Mucosa of descending colon (tissue), 3 donors: ENCODE data around the gene RPP25L. TPM values are rescaled to one million over a fixed set of nuclear protein-coding genes. Genes with fewer than 3 reads are reported as not detected.

Experiments used
- ATAC-seq: fragments of 200-7000 bp; cut with Tn5 transposase; one replicate; pipeline ENCODE4 v1.9.1; 2020; ENCODE audit warnings: mild to moderate bottlenecking, moderate library complexity
- DNase-seq, 3 donors: peaks; one replicate each; pipeline ENCODE4 v3.0.0-alpha.2; 2020
- H3K36me3 ChIP-seq: fragments of 200-600 bp; one replicate; pipeline ENCODE4 v1.8.0; 2021; ENCODE audit warnings: low read depth, mild to moderate bottlenecking
- H3K4me1 ChIP-seq: fragments of 200-600 bp; one replicate; pipeline ENCODE4 v1.8.0; 2021; ENCODE audit warnings: low read depth, mild to moderate bottlenecking
- H3K4me3 ChIP-seq: fragments of 200-600 bp; one replicate; pipeline ENCODE4 v1.8.0; 2021; ENCODE audit warnings: mild to moderate bottlenecking
- H3K9me3 ChIP-seq: fragments of 200-600 bp; one replicate; pipeline ENCODE4 v1.8.0; 2021; ENCODE audit warnings: mild to moderate bottlenecking
- intact Hi-C, 2 donors: fragments of 100-400 bp; cut with DNase I in 1 of 2; cut with micrococcal nuclease in 1 of 2; formaldehyde crosslinking; loops; one replicate each; pipeline versions ENCODE4 v1.11.0 to v1.11.1; 2022; cut with DNase I, micrococcal nuclease
- total RNA-seq, 3 donors: library from RNA; stranded (reverse); fragmentation: NEBNext Ultra II Directional in 2 of 3; extraction: Animal tissue kit (Norgen Biotek cat#: 25700) in 2 of 3; gene quantifications; one replicate each; pipeline versions ENCODE4 v1.2.1 to v1.2.4, GENCODE V29; 2021 to 2023
- TF ChIP-seq, protein P1 (sequence below): fragments of 200-600 bp; IDR thresholded peaks from one replicate; pipeline ENCODE4 v1.8.0; 2022; ENCODE audit warnings: antibody characterized with exemption, mild to moderate bottlenecking
- donor health status: DM: no; HTN: no; CAD: no; lungs with moderate emphysema.
- donor health status: DM: no; HTN: no; CAD: no.
- donor health status: DM: no; HTN: yes; CAD: no.

Gene RPP25L
- total RNA-seq, 3 donors from 2014 or later: 29.4 to 47.2 (median 39.4) TPM

DNA sequence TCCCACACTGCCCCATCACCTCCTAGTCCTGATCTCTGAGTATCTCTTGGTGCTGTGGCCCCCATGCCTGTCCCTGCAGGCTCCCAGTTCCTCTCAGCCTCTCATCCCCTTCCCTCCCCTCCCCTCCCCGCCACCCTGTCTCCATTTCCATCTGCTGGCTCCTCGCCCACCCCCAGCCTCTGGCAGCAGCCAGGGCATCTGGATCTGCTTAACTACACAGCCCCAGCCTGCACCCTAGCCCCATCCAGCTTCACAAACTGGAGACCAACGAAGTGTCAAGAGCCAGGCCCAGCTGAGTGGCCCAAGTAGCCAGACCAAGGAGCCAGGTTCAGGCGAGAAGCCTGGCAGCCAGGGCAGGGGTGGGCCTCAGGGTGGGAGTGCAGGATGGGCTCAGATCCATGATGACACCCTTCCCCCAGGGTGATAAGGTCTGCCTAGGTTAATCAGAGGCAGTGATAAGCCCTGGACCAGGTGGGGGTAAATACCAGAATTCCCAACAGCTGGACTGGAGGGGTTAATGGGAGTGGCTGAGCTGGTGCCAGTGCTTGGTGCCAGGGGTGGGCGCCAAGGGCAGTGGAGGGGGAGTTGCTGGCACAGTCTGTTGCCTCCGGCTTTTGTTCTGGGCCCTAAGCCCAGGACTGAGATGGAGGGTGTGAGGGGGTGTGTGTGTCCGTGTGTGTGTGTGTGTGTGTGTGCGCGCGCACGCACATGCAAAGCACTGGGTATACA, 42.6 kb upstream of the RPP25L start:
- Histone ChIP-seq H3K4me1 (peaks cover 18% of the 10 kb centered on the region), H3K36me3 (no peaks in the 10 kb centered on the region), H3K4me3 (no peak overlapping the region), H3K9me3 (no peaks in the 10 kb centered on the region)
- ATAC-seq (no peak), DNase-seq (peak in 1 of 3 donors; percentile 50)
- intact Hi-C loops: no loop called here
- TF ChIP-seq, protein P1, sequence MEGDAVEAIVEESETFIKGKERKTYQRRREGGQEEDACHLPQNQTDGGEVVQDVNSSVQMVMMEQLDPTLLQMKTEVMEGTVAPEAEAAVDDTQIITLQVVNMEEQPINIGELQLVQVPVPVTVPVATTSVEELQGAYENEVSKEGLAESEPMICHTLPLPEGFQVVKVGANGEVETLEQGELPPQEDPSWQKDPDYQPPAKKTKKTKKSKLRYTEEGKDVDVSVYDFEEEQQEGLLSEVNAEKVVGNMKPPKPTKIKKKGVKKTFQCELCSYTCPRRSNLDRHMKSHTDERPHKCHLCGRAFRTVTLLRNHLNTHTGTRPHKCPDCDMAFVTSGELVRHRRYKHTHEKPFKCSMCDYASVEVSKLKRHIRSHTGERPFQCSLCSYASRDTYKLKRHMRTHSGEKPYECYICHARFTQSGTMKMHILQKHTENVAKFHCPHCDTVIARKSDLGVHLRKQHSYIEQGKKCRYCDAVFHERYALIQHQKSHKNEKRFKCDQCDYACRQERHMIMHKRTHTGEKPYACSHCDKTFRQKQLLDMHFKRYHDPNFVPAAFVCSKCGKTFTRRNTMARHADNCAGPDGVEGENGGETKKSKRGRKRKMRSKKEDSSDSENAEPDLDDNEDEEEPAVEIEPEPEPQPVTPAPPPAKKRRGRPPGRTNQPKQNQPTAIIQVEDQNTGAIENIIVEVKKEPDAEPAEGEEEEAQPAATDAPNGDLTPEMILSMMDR: no peak

DNA sequence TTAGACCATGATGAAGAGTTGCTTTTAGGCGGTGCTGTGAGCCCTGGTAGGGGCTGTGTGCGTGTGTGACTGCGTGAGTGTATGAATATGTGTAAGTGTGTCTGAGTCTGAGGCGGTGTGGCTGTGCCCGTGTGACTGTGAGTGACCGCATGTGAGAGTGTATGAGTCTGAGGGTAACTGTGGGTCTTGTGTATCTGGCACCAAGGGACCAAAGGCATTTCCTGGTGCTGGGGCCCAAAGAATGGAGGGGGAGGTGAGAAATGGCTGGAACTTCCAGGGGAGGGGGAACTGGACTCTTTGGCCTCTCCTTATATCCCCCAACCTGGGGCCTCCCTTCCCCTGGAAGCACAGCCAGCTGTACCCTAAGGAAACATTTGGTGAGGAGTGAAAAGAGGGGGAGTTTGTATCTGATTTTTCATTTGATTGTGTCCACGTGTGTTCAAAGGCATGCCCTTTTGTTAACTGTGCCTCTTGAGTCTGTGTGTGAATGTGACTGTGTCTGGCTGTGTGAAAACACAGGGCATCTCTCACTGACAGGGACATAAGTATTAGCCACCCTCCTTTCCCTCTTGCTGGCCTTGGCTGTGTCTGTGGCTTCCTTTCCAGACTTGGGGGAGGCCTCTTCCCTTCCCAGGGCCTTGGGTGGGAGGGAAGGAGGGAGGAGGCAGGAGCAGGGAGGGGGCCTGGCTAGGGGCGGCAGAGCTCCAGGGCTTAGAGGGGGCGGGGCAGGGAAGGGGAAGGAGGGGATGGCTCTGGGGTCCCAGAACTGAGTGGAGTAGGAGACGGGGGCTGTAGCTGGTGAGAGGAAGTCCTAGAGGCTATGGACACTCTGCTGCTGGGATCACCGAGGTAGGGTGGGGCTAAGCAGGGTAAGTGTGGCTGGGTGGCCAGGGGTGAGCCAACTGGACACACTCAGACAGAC, 41.5 kb upstream of the RPP25L start:
- Histone ChIP-seq H3K36me3 (no peaks in the 10 kb centered on the region), H3K4me1 (peaks cover 17% of the 10 kb centered on the region), H3K9me3 (no peaks in the 10 kb centered on the region), H3K4me3 (no peak overlapping the region)
- TF ChIP-seq, protein P1: no peak
- intact Hi-C loops: no loop called here
- ATAC-seq (no peak), DNase-seq (peak in 1 of 3 donors; percentile 36)

DNA sequence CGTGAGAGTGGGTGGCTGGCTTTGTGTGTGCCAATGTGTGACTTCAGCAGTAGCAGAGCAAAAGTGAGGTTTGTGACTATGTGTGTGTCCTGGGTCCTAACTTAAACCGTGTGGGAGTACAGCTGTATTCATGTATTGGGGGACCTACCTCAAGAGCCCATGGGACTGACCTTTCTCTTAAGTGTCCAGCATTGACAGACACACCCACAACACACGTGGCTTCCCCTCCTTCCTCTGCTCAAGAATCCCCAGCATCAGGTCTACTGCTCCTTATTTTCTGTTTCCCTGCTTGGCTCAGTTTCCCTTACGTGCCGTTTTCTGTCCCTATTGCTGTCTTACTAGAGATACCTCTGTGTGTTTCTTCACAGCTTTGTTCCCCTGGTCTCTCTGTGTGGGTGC, 40.7 kb upstream of the RPP25L start:
- DNase-seq (no peak), ATAC-seq (no peak)
- TF ChIP-seq, protein P1: no peak
- H3K4me3 ChIP-seq: no peak overlapping the region
- no peaks in the 10 kb centered on the region for H3K9me3 ChIP-seq
- intact Hi-C loops: no loop called here
- peaks cover 25% of the 10 kb centered on the region for H3K4me1 ChIP-seq
- H3K36me3 ChIP-seq: no peaks in the 10 kb centered on the region

DNA sequence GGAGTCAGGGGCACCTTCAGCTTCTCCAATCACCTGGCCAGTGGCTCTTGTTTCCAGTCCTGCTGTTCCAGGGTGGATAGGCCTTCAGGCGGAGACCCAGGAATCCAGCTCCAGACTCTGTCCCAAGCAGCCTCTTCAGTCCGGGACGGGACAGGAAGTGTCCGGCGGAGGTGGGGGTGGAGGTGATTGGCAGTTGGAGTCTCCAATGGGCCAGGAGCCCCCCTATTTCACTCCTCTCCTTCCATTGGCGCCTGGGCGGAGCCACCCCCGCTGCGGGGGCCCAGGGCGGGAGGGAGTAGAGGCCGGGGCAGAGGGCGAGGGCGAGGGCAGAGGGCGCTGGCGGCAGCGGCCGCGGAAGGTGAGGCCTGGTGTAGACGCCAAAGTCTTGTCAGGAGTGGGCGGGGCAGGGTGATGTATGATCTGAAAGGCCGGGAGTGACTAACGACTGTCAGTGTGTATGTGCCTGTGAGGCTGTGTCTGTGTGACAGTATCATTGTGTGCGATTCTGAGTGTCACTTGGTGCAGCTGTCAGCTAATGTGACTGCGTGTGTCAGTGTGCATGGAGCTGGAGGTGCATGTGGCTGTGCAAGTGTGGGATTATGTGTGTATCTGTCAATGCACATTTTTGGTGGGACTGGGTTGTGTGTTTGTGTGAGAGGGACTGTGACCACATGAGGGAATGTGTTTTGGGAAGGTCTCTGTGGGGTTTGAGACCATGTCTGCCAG, 40.1 kb upstream of the RPP25L start, which contains the start of gene IL11RA:
Gene IL11RA, plus strand, starts transcription at position 310 of the 726 bp plus-strand sequence. CDS start 3,033 bp downstream, outside the sequence.
- DNase-seq (peak; percentile 91 to 92 (median 92)), ATAC-seq (peak; percentile 92)
- Histone ChIP-seq H3K9me3 (no peaks in the 10 kb centered on the region), H3K4me3 (peak within 1 kb of the TSS; percentile 3), H3K4me1 (peaks cover 29% of the 10 kb centered on the region), H3K36me3 (no peaks in the 10 kb centered on the region)
- intact Hi-C loops: no loop called here
- TF ChIP-seq, protein P1: no peak

DNA sequence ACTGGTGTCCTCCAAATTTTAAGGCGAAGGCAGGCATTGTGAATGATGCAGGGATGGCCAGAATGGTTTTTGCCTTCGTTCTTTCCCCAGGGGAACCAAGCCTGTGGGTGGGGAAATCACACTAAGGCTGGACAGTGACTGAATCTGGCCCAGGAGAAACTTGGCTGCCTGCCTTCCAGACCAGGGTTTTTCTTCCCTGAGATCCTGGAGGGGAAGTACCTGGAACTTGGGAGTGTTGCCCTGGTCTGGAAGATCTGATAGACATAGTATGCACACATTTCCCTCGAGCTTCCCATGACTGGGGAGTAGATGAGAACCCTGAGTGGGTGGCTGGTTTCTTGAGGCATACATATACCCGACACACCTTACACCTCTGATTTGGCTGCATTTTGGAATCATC, 39.4 kb upstream of the RPP25L start:
- intact Hi-C loops: no loop called here
- TF ChIP-seq, protein P1: no peak
- Histone ChIP-seq H3K4me1 (peaks cover 29% of the 10 kb centered on the region), H3K36me3 (no peaks in the 10 kb centered on the region), H3K4me3 (no peak overlapping the region), H3K9me3 (no peaks in the 10 kb centered on the region)
- DNase-seq (peak in 2 of 3 donors; percentile 49 to 59), ATAC-seq (peak; percentile 0)
